Sigmoid colon (tissue), 7 donors: ENCODE measurements around the gene DGKI. TPM values are rescaled to one million over a fixed set of nuclear protein-coding genes. Genes with fewer than 3 reads are reported as not detected.
A peak's percentile ranks its signal among the peaks of the same experiment; 100 is the strongest.

Source experiments
- DNase-seq: peaks from one replicate; pipeline ENCODE4 v3.0.0-alpha.2; 2019
- H3K27ac ChIP-seq, 4 donors: fragments of 200-600 bp; sonication (generic); one replicate each; pipeline ENCODE4 v1.5.1; 2016 to 2019; ENCODE audit warnings: mild to moderate bottlenecking in 1 of 4
- H3K27me3 ChIP-seq, 3 donors: fragments of 200-600 bp; sonication (generic); one replicate each; pipeline ENCODE4 v1.5.1; 2019; ENCODE audit warnings: mild to moderate bottlenecking in 1 of 3
- H3K36me3 ChIP-seq, 4 donors: fragments of 200-600 bp; sonication (generic); one replicate each; pipeline ENCODE4 v1.5.1; 2016 to 2019
- H3K4me1 ChIP-seq, 4 donors: fragments of 200-600 bp; sonication (generic); one replicate each; pipeline ENCODE4 v1.5.1; 2017 to 2019
- H3K4me3 ChIP-seq, 4 donors: fragments of 200-600 bp; sonication (generic); one replicate each; pipeline ENCODE4 v1.5.1; 2017 to 2019; ENCODE audit warnings: mild to moderate bottlenecking in 2 of 4, moderate library complexity in 1 of 4
- H3K9me3 ChIP-seq, 4 donors: fragments of 200-600 bp in 3 of 4; sonication (generic) in 3 of 4; one replicate each; pipeline versions ENCODE4 v1.5.1 to v1.6.1; 2013 to 2019
- CTCF ChIP-seq, 4 experiments: fragments of 450-650 bp in 3 of 4; fragments of 200-600 bp in 1 of 4; IDR thresholded peaks; one replicate each; pipeline ENCODE4 v1.5.1; 2016 to 2019; ENCODE audit warnings: antibody characterized with exemption in 4 of 4, mild to moderate bottlenecking in 3 of 4, moderate library complexity in 2 of 4
- EP300 ChIP-seq, 4 donors: sonication (generic); formaldehyde crosslinking; IDR thresholded peaks; one replicate each; pipeline ENCODE4 v1.6.1; 2017; ENCODE audit warnings: antibody characterized with exemption in 4 of 4
- POLR2A ChIP-seq, 2 donors: fragments of 450-650 bp; IDR thresholded peaks; one replicate each; pipeline ENCODE4 v1.6.1; 2016; ENCODE audit warnings: antibody characterized with exemption in 2 of 2, mild to moderate bottlenecking in 2 of 2, moderate library complexity in 2 of 2
- POLR2AphosphoS5 ChIP-seq, 4 donors: sonication (generic); formaldehyde crosslinking; IDR thresholded peaks; one replicate each; pipeline ENCODE4 v1.6.1; 2017; ENCODE audit warnings: antibody characterized with exemption in 4 of 4
- WGBS, 2 donors: extraction: QIAGEN DNeasy Blood & Tissue Kit; methylation state at CpG; one replicate each; pipeline ENCODE4 v1.1.7; 2013; 5-methylcytosine and 5-hydroxymethylcytosine counted together
- intact Hi-C: fragments of 100-400 bp; cut with DNase I; formaldehyde crosslinking; loops from one replicate; pipeline ENCODE4 v1.15.1; 2023
- polyA plus RNA-seq, 3 donors: library from polyadenylated mRNA; stranded (reverse); fragments of 200-250 nt; gene quantifications; one replicate each; pipeline ENCODE4 v1.2.3, GENCODE V29; 2013
- total RNA-seq, 4 donors: library from RNA; depleted of rRNA; stranded (reverse); fragments of >200 nt; gene quantifications; one replicate each; pipeline ENCODE4 v1.1.0, GENCODE V29; 2016
- donor health status: healthy with polysubstance abuse.
- donor health status: Bipolar disorder and iron deficiency.
- donor health status: healthy.

DGKI gene
- total and polyA plus RNA-seq, 7 donors = 0.17 to 7.6 (median 1.0) TPM; not detected in 1

DNA sequence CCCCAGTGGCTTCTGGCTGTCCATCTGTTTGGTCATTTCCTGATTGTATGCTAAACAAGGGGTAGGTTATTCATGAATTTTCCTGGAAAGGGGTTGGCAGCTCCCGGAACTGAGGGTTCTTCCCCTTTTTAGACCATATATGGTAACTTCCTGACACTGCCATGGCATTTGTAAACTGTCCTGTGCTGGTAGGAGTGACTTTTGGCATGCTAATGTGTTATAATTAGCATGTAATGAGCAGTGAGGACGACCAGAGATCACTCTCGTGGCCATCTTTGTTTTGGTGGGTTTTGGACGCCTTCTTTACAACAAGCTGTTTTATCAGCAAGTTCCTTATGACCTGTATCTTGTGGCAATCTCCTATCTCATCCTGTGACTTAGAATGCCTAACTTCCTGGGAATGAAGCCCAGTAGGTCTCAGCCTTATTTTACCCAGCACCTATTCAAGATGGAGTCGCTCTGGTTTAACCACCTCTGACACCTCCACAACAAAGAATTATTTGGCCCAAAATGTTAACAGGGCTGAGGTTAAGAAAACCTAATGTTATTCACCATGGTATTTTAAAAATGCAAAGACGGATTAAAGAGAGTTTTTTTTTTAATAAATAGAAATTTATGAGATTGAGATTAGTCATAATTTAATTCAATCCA is 500.9 kb downstream of the DGKI start:
- no peaks in the 10 kb centered on the region for H3K9me3 ChIP-seq
- no peak for TF ChIP-seq EP300 (IDR thresholded peaks at IDR 0.05)
- no peak for TF ChIP-seq CTCF (IDR thresholded peaks at IDR 0.05)
- no peak for TF ChIP-seq POLR2A (IDR thresholded peaks at IDR 0.05)
- no peak for TF ChIP-seq POLR2AphosphoS5 (IDR thresholded peaks at IDR 0.05)
- no peak overlapping the region for H3K27ac ChIP-seq
- no peaks in the 10 kb centered on the region for H3K36me3 ChIP-seq
- no peak overlapping the region for H3K4me3 ChIP-seq
- H3K4me1 ChIP-seq = peaks cover 0 to 18% (median 11%) of the 10 kb centered on the region in 4 donors
- H3K27me3 ChIP-seq = no peaks in the 10 kb centered on the region
- DNase-seq = no peak
- intact Hi-C loops = no loop called here
- 64 to 75% methylated on average over 6 of the region's 6 CpGs for WGBS, 2 donors

DNA sequence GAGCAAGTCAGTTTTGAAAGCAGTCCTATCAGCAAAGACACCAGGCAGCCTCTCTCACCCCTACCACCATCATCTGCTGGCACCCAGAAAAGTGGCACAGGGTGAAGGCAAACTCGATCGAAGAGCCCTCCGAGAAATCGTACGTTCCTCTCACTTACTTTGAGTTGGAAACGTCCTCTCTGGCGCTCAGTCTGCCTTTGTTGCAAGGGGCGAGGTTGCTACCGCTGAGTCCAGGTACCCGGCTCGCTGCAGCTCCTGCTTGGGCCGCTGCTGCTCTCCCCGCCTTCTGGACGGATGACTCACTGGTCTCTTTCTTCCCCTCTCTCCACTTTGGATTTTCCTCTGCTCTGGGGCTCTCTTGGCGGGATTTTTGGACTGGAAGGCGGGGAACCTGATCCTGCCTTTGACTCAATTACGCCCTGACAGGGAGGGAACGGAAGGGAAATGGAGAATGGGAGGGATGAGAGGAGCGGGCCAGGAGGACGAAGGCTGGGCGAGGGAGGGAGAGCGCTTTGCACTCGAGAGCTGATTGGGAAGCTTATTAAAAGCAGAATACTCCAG is 503.4 kb downstream of the DGKI start, which contains the start of gene PTN:
Gene PTN, minus strand, starts transcription at position 453 of the 561 bp plus-strand sequence. CDS start 88,760 bp downstream, outside the sequence.
- intact Hi-C loops = no loop called here
- no peaks in the 10 kb centered on the region for H3K36me3 ChIP-seq
- DNase-seq = peak; percentile 78
- H3K4me3 ChIP-seq = peak within 1 kb of the TSS; percentile 39 to 54 (median 50)
- H3K9me3 ChIP-seq = no peaks in the 10 kb centered on the region
- no peaks in the 10 kb centered on the region for H3K27me3 ChIP-seq
- peaks cover 0 to 18% (median 11%) of the 10 kb centered on the region in 4 donors for H3K4me1 ChIP-seq
- WGBS, 2 donors = 3 to 14% methylated on average over 23 of the region's 23 CpGs
- peak within 1 kb of the TSS in 3 of 4 donors; percentile 30 to 66 (median 43) for H3K27ac ChIP-seq
- TF ChIP-seq EP300 (IDR thresholded peaks at IDR 0.05) (no peak), POLR2A (IDR thresholded peaks at IDR 0.05) (no peak), CTCF (IDR thresholded peaks at IDR 0.05) (no peak), POLR2AphosphoS5 (IDR thresholded peaks at IDR 0.05) (no peak)

GRCh38 chr7:137342828-137343261 is 503.9 kb downstream of the DGKI start:
- Histone ChIP-seq H3K4me1 (peaks cover 0 to 18% (median 11%) of the 10 kb centered on the region in 4 donors), H3K36me3 (no peaks in the 10 kb centered on the region), H3K9me3 (no peaks in the 10 kb centered on the region), H3K4me3 (peak overlapping the region; percentile 39 to 54 (median 50)), H3K27me3 (no peaks in the 10 kb centered on the region), H3K27ac (peak overlapping the region in 3 of 4 donors; percentile 30 to 66 (median 43))
- DNase-seq = no peak
- intact Hi-C loops = no loop called here
- TF ChIP-seq POLR2A (IDR thresholded peaks at IDR 0.05) (no peak), CTCF (IDR thresholded peaks at IDR 0.05) (no peak), POLR2AphosphoS5 (IDR thresholded peaks at IDR 0.05) (no peak), EP300 (IDR thresholded peaks at IDR 0.05) (no peak)
- WGBS, 2 donors = 5 to 23% methylated on average over 5 of the region's 5 CpGs

DNA sequence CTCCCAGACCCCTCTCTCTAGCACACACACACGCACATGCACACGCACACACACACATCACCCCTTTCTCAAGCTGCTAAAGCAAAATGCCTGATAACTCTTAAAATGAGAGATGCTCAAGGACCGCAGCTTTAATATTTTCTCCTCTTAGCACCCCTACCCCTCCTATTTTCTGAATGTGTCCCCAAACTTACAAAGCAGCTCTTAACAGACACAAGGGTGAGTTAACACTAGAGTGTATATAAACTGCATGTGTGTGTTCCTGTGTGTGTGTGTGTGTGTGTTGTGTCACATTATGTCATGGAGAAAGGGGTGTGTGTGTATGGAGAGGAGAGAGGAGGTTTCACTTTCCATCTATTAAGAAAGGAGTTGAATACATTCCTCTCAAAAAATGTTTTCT is 504.5 kb downstream of the DGKI start:
- 78 to 89% methylated on average over 3 of the region's 3 CpGs for WGBS, 2 donors
- intact Hi-C loops = no loop called here

More for the DNA sequence above, 504.5 kb downstream of the DGKI start:
- no peak overlapping the region for H3K27ac ChIP-seq
- no peaks in the 10 kb centered on the region for H3K27me3 ChIP-seq
- TF ChIP-seq POLR2AphosphoS5 (IDR thresholded peaks at IDR 0.05) = no peak
- no peak for TF ChIP-seq EP300 (IDR thresholded peaks at IDR 0.05)
- no peak for TF ChIP-seq CTCF (IDR thresholded peaks at IDR 0.05)
- TF ChIP-seq POLR2A (IDR thresholded peaks at IDR 0.05) = no peak
- H3K36me3 ChIP-seq = no peaks in the 10 kb centered on the region
- H3K4me1 ChIP-seq = peaks cover 0 to 18% (median 11%) of the 10 kb centered on the region in 4 donors
- peak overlapping the region; percentile 39 to 54 (median 50) for H3K4me3 ChIP-seq
- no peak for DNase-seq
- H3K9me3 ChIP-seq = no peaks in the 10 kb centered on the region
